PFSK-1 (cell line): ENCODE data around the gene PROM2.

Experiments
- FOXP2 ChIP-seq: optimal IDR thresholded peaks from 2 replicates; pipeline ENCODE3; 2011; ENCODE audit warnings: borderline replicate concordance, control low read depth, inconsistent platforms; ENCODE audit not compliant: insufficient read depth; ENCODE audit errors: extremely low read length, extremely low read depth
- POLR2AphosphoS5 ChIP-seq: IDR thresholded peaks from 2 replicates; pipeline ENCODE4 v1.6.1; 2012; ENCODE audit warnings: low read depth, mild to moderate bottlenecking, control low read depth, low read length, moderate library complexity
- REST ChIP-seq, 2 experiments: IDR thresholded peaks; 2 replicates each; pipeline versions ENCODE4 v1.6.1 to v1.8.0; 2011 to 2012; ENCODE audit warnings: low read depth in 2 of 2, low read length in 2 of 2, control low read depth in 1 of 2, inconsistent platforms in 1 of 2, mild to moderate bottlenecking in 1 of 2, moderate library complexity in 1 of 2; ENCODE audit not compliant: insufficient read depth in 1 of 2
- SIN3A ChIP-seq: IDR thresholded peaks from 2 replicates; pipeline ENCODE4 v1.6.1; 2012; ENCODE audit warnings: mild to moderate bottlenecking, low read length, moderate library complexity, borderline replicate concordance; ENCODE audit not compliant: insufficient read depth
- TAF1 ChIP-seq: IDR thresholded peaks from 2 replicates; pipeline ENCODE4 v1.6.1; 2012; ENCODE audit warnings: low read length, control low read depth, borderline replicate concordance; ENCODE audit not compliant: insufficient read depth

The PROM2 gene

GRCh38 chr2:95234286-95234785 lies 39.9 kb upstream of the PROM2 start:
- TF ChIP-seq REST (IDR thresholded peaks at IDR 0.05; ENCODE audit: insufficient read depth in 1 of 2, low read depth in 2 of 2, low read length in 2 of 2): no peak
- TF ChIP-seq POLR2AphosphoS5: no peak
- no peak for TF ChIP-seq TAF1
- TF ChIP-seq FOXP2: no peak
- no peak for TF ChIP-seq SIN3A

GRCh38 chr2:95234816-95235215 lies 39.4 kb upstream of the PROM2 start:
- no peak for TF ChIP-seq TAF1
- no peak for TF ChIP-seq REST (IDR thresholded peaks at IDR 0.05; ENCODE audit: insufficient read depth in 1 of 2, low read depth in 2 of 2, low read length in 2 of 2)
- no peak for TF ChIP-seq POLR2AphosphoS5
- no peak for TF ChIP-seq FOXP2
- TF ChIP-seq SIN3A: no peak

GRCh38 chr2:95238131-95238530 lies 36.1 kb upstream of the PROM2 start:
- TF ChIP-seq SIN3A (no peak), TAF1 (no peak), FOXP2 (no peak), REST (IDR thresholded peaks at IDR 0.05; ENCODE audit: insufficient read depth in 1 of 2, low read depth in 2 of 2, low read length in 2 of 2) (no peak), POLR2AphosphoS5 (no peak)

- TF ChIP-seq POLR2AphosphoS5: no peak
- no peak for TF ChIP-seq TAF1
- no peak for TF ChIP-seq SIN3A
- no peak for TF ChIP-seq REST (IDR thresholded peaks at IDR 0.05; ENCODE audit: insufficient read depth in 1 of 2, low read depth in 2 of 2, low read length in 2 of 2)
- no peak for TF ChIP-seq FOXP2
These were observed 34.2 kb upstream of the PROM2 start for GRCh38 chr2:95240091-95240490.

DNA sequence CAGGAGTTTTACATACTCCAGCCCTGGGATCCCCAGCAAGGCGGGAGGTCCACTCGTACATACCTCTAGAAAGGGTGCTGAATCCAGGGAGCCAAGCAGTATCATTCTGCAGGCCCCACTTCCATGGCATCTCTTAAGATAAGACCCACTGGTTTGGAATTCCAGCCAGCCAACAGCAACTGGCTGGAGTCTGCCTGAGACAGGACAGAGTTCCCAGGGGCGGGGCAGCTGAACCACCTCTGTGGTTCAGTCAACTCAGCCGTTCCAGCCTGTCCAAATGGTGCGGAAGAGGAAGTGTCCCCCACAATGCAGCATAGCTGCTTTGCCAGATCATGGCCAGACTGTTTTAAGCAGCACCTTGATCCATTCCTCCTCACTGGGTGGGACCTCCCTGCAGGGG lies 33.7 kb upstream of the PROM2 start:
- no peak for TF ChIP-seq SIN3A
- no peak for TF ChIP-seq REST (IDR thresholded peaks at IDR 0.05; ENCODE audit: insufficient read depth in 1 of 2, low read depth in 2 of 2, low read length in 2 of 2)
- TF ChIP-seq FOXP2: no peak
- no peak for TF ChIP-seq POLR2AphosphoS5
- no peak for TF ChIP-seq TAF1
